GM18505 (cell line): Measurements from ENCODE around the gene BCAN.

Source experiments
- ATAC-seq: cut with Tn5 transposase; IDR thresholded peaks from one replicate; pipeline ENCODE4 v1.9.1; 2021; ENCODE audit not compliant: unreplicated experiment
- POLR2A ChIP-seq: IDR thresholded peaks from 4 replicates; pipeline ENCODE4 v1.6.1; 2011; ENCODE audit warnings: borderline replicate concordance; ENCODE audit not compliant: insufficient read depth, insufficient read length; ENCODE audit errors: extremely low read depth

BCAN gene

GRCh38 chr1:156658496-156658895 is 16.6 kb downstream of the BCAN start:
- no peak for TF ChIP-seq POLR2A

GRCh38 chr1:156658945-156659574 is 17.1 kb downstream of the BCAN start:
- no peak for TF ChIP-seq POLR2A
- ATAC-seq: no peak

More at GRCh38 chr1:156658496-156658895, 16.6 kb downstream of the BCAN start:
- ATAC-seq: no peak

- no peak for TF ChIP-seq POLR2A
- ATAC-seq: peak; percentile 8
Measured at GRCh38 chr1:156659661-156659987, 17.7 kb downstream of the BCAN start.

GRCh38 chr1:156659988-156660751 is 18.3 kb downstream of the BCAN start:
- ATAC-seq: peak; percentile 63
- TF ChIP-seq POLR2A: peak; percentile 59

GRCh38 chr1:156660752-156661112 is 18.8 kb downstream of the BCAN start:
- no peak for ATAC-seq
- no peak for TF ChIP-seq POLR2A

- no peak for ATAC-seq
- no peak for TF ChIP-seq POLR2A
Measured at GRCh38 chr1:156662005-156662799, 20.3 kb downstream of the BCAN start.

- no peak for ATAC-seq
- TF ChIP-seq POLR2A: no peak
Measured at GRCh38 chr1:156662800-156663055, 20.8 kb downstream of the BCAN start.

- ATAC-seq: no peak
- no peak for TF ChIP-seq POLR2A
Measured at GRCh38 chr1:156663178-156663577, 21.3 kb downstream of the BCAN start.

GRCh38 chr1:156664046-156664766 is 22.3 kb downstream of the BCAN start:
- no peak for ATAC-seq
- no peak for TF ChIP-seq POLR2A

- no peak for ATAC-seq
- peak; percentile 57 for TF ChIP-seq POLR2A
Measured at GRCh38 chr1:156664767-156665411, 23.0 kb downstream of the BCAN start.

- ATAC-seq: no peak
- no peak for TF ChIP-seq POLR2A
Measured at GRCh38 chr1:156665539-156665938, 23.6 kb downstream of the BCAN start.

GRCh38 chr1:156666862-156667609 is 25.1 kb downstream of the BCAN start:
- no peak for TF ChIP-seq POLR2A
- no peak for ATAC-seq
